Adrenal gland (tissue), 12 donors: Measurements from ENCODE around the gene GLIPR1. TPM values are rescaled to one million over a fixed set of nuclear protein-coding genes. Genes with fewer than 3 reads are reported as not detected.
"Not testable (repeated sequence)": the region's sequence is repeated elsewhere in the genome, so short reads cannot be mapped to it uniquely, and the experiment has no call there.

Experiments
- DNase-seq, 7 donors: peaks; one replicate each; pipeline ENCODE4 v3.0.0-alpha.2; 2019 to 2020
- H3K27ac ChIP-seq, 5 donors: fragments of 200-600 bp; sonication (generic) in 4 of 5; 1 replicate in 3 of 5; 2 replicates in 2 of 5; pipeline versions ENCODE4 v1.5.1 to v1.8.0; 2016 to 2020; ENCODE audit warnings: mild to moderate bottlenecking in 1 of 5
- H3K27me3 ChIP-seq: fragments of 200-600 bp; 2 replicates; pipeline ENCODE4 v1.8.0; 2021
- H3K36me3 ChIP-seq, 2 donors: fragments of 200-600 bp; replicated peaks in 1 of 2; 1 replicate in 1 of 2; 2 replicates in 1 of 2; pipeline versions ENCODE4 v1.5.1 to v1.8.0; 2018 to 2022
- H3K4me1 ChIP-seq, 2 donors: fragments of 200-600 bp; replicated peaks in 1 of 2; 1 replicate in 1 of 2; 2 replicates in 1 of 2; pipeline versions ENCODE4 v1.5.1 to v1.8.0; 2018 to 2021
- H3K4me3 ChIP-seq, 4 donors: fragments of 200-600 bp; sonication (generic) in 3 of 4; one replicate each; pipeline ENCODE4 v1.5.1; 2016 to 2018
- H3K9me3 ChIP-seq, 3 donors: fragments of 200-600 bp; sonication (generic) in 1 of 3; replicated peaks in 1 of 3; 1 replicate in 2 of 3; 2 replicates in 1 of 3; pipeline versions ENCODE4 v1.5.1 to v1.8.0; 2016 to 2021
- POLR2A ChIP-seq, 2 donors: fragments of 450-650 bp; IDR thresholded peaks; one replicate each; pipeline ENCODE4 v1.6.1; 2017; ENCODE audit warnings: antibody characterized with exemption in 2 of 2, mild to moderate bottlenecking in 2 of 2, moderate library complexity in 1 of 2
- WGBS, 4 donors: extraction: QIAGEN DNeasy Blood & Tissue Kit in 2 of 4; methylation state at CpG; one replicate each; pipeline versions ENCODE4 v1.1.5 to v1.1.7; 2013 to 2017; 5-methylcytosine and 5-hydroxymethylcytosine counted together
- intact Hi-C, 2 donors: fragments of 100-400 bp; cut with DNase I; formaldehyde crosslinking; loops; one replicate each; pipeline versions ENCODE4 v1.14.1 to v1.15.0; 2022 to 2023
- polyA plus RNA-seq, 3 donors: library from polyadenylated mRNA; stranded (reverse); fragments of 200-250 nt in 2 of 3; fragments of 350-450 nt in 1 of 3; fragmentation: Illumina TruSeq in 1 of 3; extraction: RNeasy Lipid Tissue Mini Kit (QIAGEN cat#74804) in 1 of 3; gene quantifications; one replicate each; pipeline ENCODE4 v1.2.3, GENCODE V29; 2013 to 2014
- total RNA-seq, 9 donors: library from RNA; depleted of rRNA in 4 of 9; stranded (reverse); fragments of >200 nt in 4 of 9; fragments of 120-200 nt in 1 of 9; fragmentation: NEBNext Ultra II Directional in 1 of 9; extraction: Animal tissue kit (Norgen Biotek cat#: 25700) in 1 of 9; gene quantifications; one replicate each; pipeline versions ENCODE4 v1.1.0 to v1.2.4, GENCODE V29; 2013 to 2023
- TF ChIP-seq, protein P1 (sequence below), 6 experiments: fragments of 450-650 bp in 4 of 6; fragments of 200-600 bp in 2 of 6; sonication (generic) in 1 of 6; IDR thresholded peaks; 1 replicate in 5 of 6; 2 replicates in 1 of 6; pipeline versions ENCODE4 v1.5.1 to v1.8.0; 2016 to 2021; ENCODE audit warnings: antibody characterized with exemption in 6 of 6, mild to moderate bottlenecking in 2 of 6, moderate library complexity in 1 of 6
- donor health status: healthy with polysubstance abuse.
- donor health status: Bipolar disorder and iron deficiency.
- donor health status: DM: yes; HTN: yes; CAD: no.
- donor health status: DM: no; HTN: no; CAD: no.
- donor health status: DM: no; HTN: no; CAD: no.
- donor health status: DM: yes; HTN: yes; CAD: no.

Gene GLIPR1
- total and polyA plus RNA-seq, 12 donors = 5.6 to 48.5 (median 22.4) TPM

DNA sequence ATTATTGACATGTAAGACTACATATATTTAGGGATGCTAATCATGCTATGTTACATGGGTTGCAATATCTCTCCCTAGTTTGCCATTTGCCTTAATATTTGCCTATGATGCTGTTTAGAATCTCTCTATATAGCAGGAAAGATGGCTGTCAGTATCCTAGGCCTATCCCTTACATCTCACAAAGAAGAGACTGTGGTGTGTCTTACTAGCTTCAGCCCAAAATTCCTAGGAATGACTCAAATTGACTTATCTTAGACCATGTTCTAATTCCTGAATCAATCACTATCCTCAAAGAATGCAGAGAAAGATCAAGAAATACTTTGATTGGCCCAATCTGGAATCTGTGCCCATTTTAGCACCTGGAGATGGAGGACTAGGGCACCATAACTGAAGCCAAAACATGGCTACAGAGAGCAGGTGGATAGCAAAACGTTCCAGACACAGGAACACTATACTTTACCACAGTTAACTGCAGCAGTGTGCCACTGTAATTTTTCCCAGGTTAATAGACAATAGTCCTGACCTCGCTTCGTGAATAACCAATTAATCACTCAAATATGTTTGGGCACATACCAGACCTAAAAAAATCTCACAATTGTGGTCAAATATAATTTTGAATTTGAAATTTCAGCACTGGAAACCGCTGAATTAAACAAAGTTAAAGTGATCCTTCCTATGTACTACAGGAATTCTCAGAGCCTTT, 32.7 kb upstream of the GLIPR1 start:
- Histone ChIP-seq H3K27ac (no peak overlapping the region), H3K9me3 (no peaks in the 10 kb centered on the region), H3K27me3 (no peaks in the 10 kb centered on the region), H3K36me3 (no peaks in the 10 kb centered on the region), H3K4me1 (peaks cover 4 to 6% of the 10 kb centered on the region in 2 donors), H3K4me3 (no peak overlapping the region)
- no peak for DNase-seq
- TF ChIP-seq, protein P1, sequence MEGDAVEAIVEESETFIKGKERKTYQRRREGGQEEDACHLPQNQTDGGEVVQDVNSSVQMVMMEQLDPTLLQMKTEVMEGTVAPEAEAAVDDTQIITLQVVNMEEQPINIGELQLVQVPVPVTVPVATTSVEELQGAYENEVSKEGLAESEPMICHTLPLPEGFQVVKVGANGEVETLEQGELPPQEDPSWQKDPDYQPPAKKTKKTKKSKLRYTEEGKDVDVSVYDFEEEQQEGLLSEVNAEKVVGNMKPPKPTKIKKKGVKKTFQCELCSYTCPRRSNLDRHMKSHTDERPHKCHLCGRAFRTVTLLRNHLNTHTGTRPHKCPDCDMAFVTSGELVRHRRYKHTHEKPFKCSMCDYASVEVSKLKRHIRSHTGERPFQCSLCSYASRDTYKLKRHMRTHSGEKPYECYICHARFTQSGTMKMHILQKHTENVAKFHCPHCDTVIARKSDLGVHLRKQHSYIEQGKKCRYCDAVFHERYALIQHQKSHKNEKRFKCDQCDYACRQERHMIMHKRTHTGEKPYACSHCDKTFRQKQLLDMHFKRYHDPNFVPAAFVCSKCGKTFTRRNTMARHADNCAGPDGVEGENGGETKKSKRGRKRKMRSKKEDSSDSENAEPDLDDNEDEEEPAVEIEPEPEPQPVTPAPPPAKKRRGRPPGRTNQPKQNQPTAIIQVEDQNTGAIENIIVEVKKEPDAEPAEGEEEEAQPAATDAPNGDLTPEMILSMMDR (IDR thresholded peaks at IDR 0.05) = no peak
- intact Hi-C loops = no loop called here
- 55 to 70% (median 65%) methylated on average over 4 of the region's 4 CpGs for WGBS, 4 donors

DNA sequence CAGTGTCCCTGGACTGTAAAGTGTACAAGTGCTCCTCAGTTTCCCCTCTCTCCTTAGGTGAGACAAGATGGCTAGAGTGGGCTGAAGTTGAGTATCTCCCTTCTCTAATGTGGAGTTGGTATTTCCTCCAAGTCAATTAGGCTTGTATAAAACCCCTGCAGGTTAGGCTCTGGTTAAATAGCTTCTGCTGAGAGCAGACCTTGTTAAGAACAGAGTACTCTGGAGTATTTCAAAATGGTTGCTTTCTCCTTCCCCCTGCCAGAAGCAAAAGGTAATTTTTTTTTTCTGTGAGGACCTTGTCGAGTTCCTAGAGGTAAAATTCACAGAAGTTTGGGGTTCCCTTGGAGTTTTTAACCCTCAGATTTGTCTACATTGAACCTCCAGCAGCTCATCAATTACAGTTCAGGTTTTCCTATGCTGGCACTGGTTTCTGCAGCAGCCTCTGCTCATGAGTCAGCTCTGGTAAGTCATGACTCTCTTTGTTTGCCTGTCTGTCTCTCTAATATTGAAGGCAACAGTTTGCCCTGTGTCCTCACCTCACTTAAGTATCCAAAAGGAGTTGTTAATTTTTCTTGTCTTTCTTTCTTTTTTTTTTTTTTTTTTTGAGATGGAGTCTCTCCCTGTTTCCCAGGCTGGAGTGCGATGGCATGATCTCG, 27.8 kb upstream of the GLIPR1 start:
- H3K27ac ChIP-seq = no peak overlapping the region
- H3K4me3 ChIP-seq = no peak overlapping the region
- TF ChIP-seq POLR2A (IDR thresholded peaks at IDR 0.05) = no peak
- TF ChIP-seq, protein P1 (IDR thresholded peaks at IDR 0.05) = no peak
- H3K4me1 ChIP-seq = no peaks in the 10 kb centered on the region
- no peaks in the 10 kb centered on the region for H3K36me3 ChIP-seq
- no peak for DNase-seq
- intact Hi-C loops = no loop called here
- 90 to 98% (median 91%) methylated on average over 3 of the region's 3 CpGs for WGBS, 4 donors
- H3K9me3 ChIP-seq = no peaks in the 10 kb centered on the region
- no peaks in the 10 kb centered on the region for H3K27me3 ChIP-seq

DNA sequence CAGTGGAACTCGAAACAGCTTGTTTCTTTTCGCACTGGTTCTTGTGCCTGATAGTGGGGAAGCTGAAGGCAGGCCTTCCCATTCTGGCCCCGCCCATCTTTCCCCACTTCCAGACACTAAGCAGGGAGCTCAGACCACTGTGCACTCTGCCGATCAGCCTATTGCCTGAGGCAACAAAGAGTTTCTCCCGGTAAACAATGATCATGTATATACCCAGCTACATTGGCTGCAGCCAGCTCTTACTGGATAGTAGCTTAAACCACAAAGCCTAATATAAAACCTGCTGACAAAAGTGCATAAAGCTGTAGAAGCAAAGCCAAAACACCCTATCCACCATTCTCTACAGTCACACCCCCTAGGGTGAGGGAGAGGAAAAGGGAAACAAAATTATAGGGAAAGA, 24.7 kb upstream of the GLIPR1 start:
- intact Hi-C loops = no loop called here
- no peak for DNase-seq
- H3K27ac ChIP-seq = no peak overlapping the region
- H3K27me3 ChIP-seq = no peaks in the 10 kb centered on the region
- WGBS, 4 donors = 65 to 79% (median 78%) methylated on average over 5 of the region's 5 CpGs
- H3K9me3 ChIP-seq = no peaks in the 10 kb centered on the region
- H3K4me1 ChIP-seq = peaks cover 0 to 5% of the 10 kb centered on the region in 2 donors
- no peaks in the 10 kb centered on the region for H3K36me3 ChIP-seq
- no peak overlapping the region for H3K4me3 ChIP-seq
- TF ChIP-seq POLR2A (IDR thresholded peaks at IDR 0.05) = no peak
- TF ChIP-seq, protein P1 (IDR thresholded peaks at IDR 0.05) = no peak

DNA sequence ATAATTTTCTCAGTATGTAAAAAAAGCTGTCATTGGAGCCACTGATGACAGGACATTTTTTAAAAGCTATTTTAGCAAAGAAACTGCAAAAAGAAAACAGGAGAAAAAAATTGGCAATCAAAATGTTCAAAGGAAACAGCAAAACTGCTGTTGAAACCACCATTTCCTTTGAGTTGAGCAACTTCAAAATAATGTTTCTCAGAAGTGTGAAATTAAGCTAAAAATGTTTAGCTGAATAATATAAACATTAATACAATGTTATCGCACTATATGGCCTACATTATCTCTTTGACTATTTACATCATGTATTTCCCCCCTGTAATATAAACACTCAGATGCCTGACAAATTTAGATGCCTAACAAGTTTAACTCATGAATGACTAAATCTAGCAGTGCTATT, 23.4 kb upstream of the GLIPR1 start:
- DNase-seq = no peak
- Histone ChIP-seq H3K36me3 (no peaks in the 10 kb centered on the region), H3K4me3 (peak overlapping the region in 1 of 4 donors; percentile 0), H3K27me3 (no peaks in the 10 kb centered on the region), H3K27ac (no peak overlapping the region), H3K4me1 (peaks cover 0 to 5% of the 10 kb centered on the region in 2 donors), H3K9me3 (no peaks in the 10 kb centered on the region)
- WGBS, 4 donors = 62 to 73% (median 63%) methylated on average over 1 of the region's 1 CpG
- intact Hi-C loops = no loop called here
- TF ChIP-seq, protein P1 (IDR thresholded peaks at IDR 0.05) = no peak
- TF ChIP-seq POLR2A (IDR thresholded peaks at IDR 0.05) = no peak

DNA sequence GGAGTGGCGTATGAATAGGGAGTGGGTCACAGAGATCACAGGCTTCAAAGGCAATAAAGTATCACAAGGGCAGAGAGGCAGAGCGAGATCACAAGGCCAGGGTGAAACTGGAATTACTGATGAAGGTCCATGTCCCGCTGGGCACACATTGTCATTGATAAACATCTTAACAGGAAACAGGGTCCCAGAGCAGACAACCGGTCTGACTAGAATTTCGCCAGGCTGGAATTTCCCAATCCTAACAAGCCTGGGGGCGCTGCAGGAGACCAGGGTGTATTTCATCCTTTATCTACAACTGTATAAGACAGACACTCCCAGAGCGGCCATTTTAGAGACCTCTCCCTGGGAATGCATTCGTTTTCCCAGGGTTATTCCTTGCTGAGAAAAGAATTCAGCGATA, 22.7 kb upstream of the GLIPR1 start:
- H3K27ac ChIP-seq, H3K4me1 ChIP-seq, H3K9me3 ChIP-seq, intact Hi-C loops, H3K4me3 ChIP-seq, H3K27me3 ChIP-seq, DNase-seq, H3K36me3 ChIP-seq: not testable (repeated sequence)
- WGBS, 4 donors = 74 to 78% (median 76%) methylated on average over 9 of the region's 9 CpGs
